HCT116 (cell line): ENCODE results near the gene CHRD.

Experiments
- CEBPB ChIP-seq: IDR thresholded peaks from 2 replicates; pipeline ENCODE4 v1.6.1; 2012; ENCODE audit warnings: low read depth
- CTCF ChIP-seq, 3 experiments: fragments of 200-600 bp in 1 of 3; sonication (generic) in 1 of 3; IDR thresholded peaks in 2 of 3; conservative IDR thresholded peaks in 1 of 3; 2 replicates each; pipeline ENCODE4 v1.5.1; 2012 to 2017; ENCODE audit warnings: low read depth in 2 of 3, low read length in 2 of 3, antibody characterized with exemption in 1 of 3, borderline replicate concordance in 1 of 3, control low read depth in 1 of 3, mild to moderate bottlenecking in 1 of 3, mixed read lengths in 1 of 3, mixed run types in 1 of 3, moderate library complexity in 1 of 3; ENCODE audit not compliant: insufficient read depth in 1 of 3
- EZH2 ChIP-seq: fragments of 200-600 bp; sonication (generic); IDR thresholded peaks from 2 replicates; pipeline ENCODE4 v1.6.1; 2017; ENCODE audit warnings: antibody characterized with exemption, mixed run types
- EZH2phosphoT487 ChIP-seq: fragments of 200-600 bp; IDR thresholded peaks from 2 replicates; pipeline ENCODE4 v1.6.1; 2018; ENCODE audit warnings: antibody characterized with exemption, borderline replicate concordance
- POLR2A ChIP-seq: IDR thresholded peaks from 2 replicates; pipeline ENCODE4 v1.7.0; 2011; ENCODE audit warnings: borderline replicate concordance; ENCODE audit not compliant: insufficient read depth, insufficient read length; ENCODE audit errors: extremely low read depth
- POLR2AphosphoS5 ChIP-seq: IDR thresholded peaks from 2 replicates; pipeline ENCODE4 v1.6.1; 2011; ENCODE audit warnings: mild to moderate bottlenecking, low read depth, low read length, moderate library complexity
- ZNF274 ChIP-seq: fragments of 200-500 bp; sonication (Bioruptor generic); IDR thresholded peaks from 2 replicates; pipeline ENCODE4 v1.6.1; 2014; ENCODE audit warnings: mild to moderate bottlenecking, low read depth, low read length, inconsistent platforms
- TF ChIP-seq, protein P1 (sequence below): IDR thresholded peaks from 2 replicates; pipeline ENCODE4 v1.6.1; 2012; ENCODE audit warnings: low read depth

GRCh38 chr3:184343200-184343876 lies 36.5 kb upstream of the CHRD start:
- TF ChIP-seq CEBPB: no peak
- TF ChIP-seq ZNF274: no peak
- TF ChIP-seq POLR2AphosphoS5: no peak
- TF ChIP-seq POLR2A: no peak
- TF ChIP-seq EZH2phosphoT487: no peak
- TF ChIP-seq, protein P1, sequence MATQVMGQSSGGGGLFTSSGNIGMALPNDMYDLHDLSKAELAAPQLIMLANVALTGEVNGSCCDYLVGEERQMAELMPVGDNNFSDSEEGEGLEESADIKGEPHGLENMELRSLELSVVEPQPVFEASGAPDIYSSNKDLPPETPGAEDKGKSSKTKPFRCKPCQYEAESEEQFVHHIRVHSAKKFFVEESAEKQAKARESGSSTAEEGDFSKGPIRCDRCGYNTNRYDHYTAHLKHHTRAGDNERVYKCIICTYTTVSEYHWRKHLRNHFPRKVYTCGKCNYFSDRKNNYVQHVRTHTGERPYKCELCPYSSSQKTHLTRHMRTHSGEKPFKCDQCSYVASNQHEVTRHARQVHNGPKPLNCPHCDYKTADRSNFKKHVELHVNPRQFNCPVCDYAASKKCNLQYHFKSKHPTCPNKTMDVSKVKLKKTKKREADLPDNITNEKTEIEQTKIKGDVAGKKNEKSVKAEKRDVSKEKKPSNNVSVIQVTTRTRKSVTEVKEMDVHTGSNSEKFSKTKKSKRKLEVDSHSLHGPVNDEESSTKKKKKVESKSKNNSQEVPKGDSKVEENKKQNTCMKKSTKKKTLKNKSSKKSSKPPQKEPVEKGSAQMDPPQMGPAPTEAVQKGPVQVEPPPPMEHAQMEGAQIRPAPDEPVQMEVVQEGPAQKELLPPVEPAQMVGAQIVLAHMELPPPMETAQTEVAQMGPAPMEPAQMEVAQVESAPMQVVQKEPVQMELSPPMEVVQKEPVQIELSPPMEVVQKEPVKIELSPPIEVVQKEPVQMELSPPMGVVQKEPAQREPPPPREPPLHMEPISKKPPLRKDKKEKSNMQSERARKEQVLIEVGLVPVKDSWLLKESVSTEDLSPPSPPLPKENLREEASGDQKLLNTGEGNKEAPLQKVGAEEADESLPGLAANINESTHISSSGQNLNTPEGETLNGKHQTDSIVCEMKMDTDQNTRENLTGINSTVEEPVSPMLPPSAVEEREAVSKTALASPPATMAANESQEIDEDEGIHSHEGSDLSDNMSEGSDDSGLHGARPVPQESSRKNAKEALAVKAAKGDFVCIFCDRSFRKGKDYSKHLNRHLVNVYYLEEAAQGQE: no peak
- TF ChIP-seq CTCF (IDR thresholded peaks at IDR 0.05 in 2 of 3, conservative IDR thresholded peaks at IDR 0.05 in 1 of 3; ENCODE audit: borderline replicate concordance in 1 of 3, insufficient read depth in 1 of 3, low read depth in 2 of 3, low read length in 2 of 3): no peak
- TF ChIP-seq EZH2: no peak
